8988T (cell line): ENCODE measurements around the gene LRRC10B.

Experiments
- DNase-seq: peaks from one replicate; pipeline ENCODE4 v3.0.0; 2011

LRRC10B gene

GRCh38 chr11:61510166-61510919, 1.8 kb downstream of the LRRC10B start:
- no peak for DNase-seq

DNA sequence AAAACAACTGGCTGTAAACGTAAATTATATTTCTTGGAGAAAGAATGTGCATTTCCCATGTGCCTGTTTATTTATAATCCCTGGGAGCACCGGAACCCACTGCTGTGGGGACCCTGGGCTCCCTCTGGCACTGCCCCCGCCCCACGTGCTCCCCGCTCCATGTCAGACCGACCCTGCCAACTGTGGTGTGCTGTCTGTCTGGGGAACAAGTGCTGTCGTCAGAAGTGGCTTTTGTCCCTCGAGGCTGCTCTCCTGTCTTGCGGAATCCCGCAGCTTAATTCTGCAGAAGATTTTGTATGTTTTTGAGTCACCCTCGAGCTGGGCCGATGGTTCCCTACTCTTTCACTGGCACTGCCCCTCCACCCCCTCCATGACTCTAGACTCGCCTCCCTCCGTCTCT, 2.4 kb downstream of the LRRC10B start:
- DNase-seq: no peak

- no peak for DNase-seq
These were observed 2.8 kb downstream of the LRRC10B start for GRCh38 chr11:61511383-61511782.

DNA sequence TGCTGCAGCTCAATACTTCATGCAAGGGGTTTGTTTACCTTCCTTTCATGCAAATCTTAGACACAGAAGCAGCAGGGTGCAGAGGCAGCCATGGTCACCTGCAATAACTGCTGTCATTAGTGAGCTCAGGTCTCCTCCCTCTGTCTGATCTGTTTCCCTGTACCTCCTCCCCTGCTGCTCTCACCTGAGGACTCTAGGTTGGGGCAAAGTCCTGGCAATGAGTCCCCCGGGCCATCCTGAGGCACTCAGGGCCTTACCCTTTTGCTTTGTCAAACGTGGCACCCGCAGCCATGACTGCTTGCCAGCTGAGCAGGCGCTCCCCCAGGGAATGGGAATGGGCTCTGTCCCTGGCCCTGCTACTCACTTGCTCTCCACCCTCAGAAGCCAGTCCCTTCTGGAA, 3.9 kb downstream of the LRRC10B start:
- no peak for DNase-seq

DNA sequence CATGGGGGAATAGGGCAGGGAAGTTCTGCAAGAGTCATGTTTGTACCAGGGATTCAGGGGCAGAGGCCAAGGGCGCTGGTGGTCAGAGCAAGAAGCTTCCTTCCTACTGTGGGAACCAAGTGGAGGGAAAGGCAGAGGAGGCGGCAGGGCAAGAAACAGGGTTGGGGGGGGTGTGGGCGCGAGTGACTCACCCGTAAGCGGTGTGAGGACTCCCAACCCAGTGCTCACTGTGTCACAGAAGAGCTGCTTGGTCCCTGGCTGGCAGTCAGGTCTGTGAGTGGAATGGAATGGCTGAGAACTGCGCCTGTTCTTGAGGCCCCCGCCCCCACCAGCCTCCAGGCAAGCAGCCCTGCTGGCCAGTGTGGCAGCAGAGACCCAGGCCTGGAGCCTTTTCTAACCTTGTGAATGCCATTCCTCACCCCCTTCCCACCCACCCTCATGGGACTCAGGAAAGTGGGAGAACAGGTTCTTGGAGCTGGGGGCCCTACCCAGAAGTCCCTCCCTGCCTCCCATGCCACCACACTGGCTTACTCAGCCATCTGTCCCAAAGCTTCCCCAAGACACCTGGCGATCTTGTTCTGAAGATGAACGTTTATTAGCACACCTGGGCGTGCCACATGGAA, 4.7 kb downstream of the LRRC10B start:
- DNase-seq: no peak

DNA sequence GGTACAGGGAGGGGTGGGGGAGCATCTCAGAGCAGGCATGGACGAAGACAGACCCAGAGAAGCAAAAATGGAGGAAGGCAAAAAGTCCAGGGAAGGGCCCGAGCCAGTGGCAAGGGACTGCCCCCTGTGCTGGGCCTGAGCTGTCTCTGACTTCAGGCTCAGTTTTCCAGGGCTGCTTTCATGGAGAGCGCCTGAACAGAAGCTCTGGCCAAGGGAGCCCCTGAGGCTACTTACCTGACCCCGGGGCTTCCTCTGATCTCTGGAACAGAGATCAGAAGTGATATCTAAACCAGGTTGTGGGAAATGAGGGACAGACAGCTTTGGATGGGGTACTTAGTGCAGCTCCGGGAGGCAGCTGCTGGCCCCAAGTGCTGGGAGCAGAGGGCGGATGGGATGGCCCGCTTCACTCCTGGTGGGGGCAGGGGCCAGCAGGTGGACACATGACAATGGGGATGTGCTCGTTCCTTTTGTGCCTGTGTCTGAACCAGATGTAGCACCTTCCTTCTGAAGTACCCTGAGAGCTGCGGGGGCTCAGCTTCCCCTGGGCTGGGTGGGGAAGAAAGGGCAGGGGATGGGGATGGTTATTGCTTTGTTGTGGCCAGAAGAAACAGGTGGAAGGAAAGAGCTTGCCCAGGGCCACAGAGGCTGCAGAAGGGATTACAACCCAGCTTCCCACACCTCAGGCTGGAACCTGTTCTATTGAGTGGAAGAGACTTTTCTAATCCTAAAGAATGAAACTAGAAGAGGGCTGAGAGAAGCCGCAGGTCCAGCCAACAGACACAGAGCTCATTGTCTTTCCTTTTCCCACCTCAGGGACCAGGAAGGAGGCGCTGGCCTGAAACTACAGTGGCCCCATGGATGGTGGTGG, 5.7 kb downstream of the LRRC10B start:
- DNase-seq: no peak

- no peak for DNase-seq
These were observed 7.1 kb downstream of the LRRC10B start for GRCh38 chr11:61515686-61516085.

- DNase-seq: no peak
These were observed 7.6 kb downstream of the LRRC10B start for GRCh38 chr11:61516191-61516590.

DNA sequence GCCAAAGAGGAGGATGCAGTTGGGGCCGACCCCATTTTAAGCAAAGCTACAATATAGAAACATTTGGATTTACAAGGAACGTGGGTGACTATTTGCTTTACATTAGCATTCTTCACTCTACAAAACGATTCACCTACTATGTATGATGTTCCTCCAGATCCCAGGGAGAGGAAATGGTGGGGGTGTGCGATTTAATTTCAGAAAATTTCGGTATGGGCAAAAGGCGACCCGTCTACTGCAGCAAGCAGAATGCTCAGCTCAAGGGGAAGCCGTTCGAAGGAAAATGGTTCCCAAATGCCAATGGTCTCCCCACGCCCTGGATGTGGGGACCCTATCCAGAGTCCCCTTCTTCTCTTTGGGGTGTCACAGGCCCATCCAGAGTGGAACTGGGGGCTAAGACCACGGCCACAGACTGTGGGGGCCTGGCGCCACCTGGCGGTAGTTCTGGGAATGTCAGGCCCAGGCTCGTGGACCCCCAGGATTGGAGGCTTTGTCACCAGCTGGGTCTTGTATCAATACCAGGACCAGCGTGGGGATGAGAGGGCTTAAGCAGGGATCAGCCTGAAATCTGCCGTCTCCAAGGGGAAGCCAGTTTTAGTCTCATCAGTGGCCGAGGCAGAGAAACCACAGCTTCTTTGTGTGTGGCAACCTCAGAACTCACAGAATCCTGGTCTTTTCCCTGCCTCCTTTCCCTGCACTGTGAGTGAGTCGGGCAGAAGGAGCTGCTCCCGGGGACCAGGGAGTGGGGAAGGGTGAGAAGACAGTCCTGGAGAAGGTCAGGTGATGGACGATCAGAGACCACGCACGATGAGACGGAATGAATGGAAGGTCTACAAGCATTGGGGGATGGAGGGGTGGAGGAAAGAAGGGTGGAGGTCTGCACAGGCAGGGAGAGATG, 8.4 kb downstream of the LRRC10B start:
- peak; percentile 97 for DNase-seq

DNA sequence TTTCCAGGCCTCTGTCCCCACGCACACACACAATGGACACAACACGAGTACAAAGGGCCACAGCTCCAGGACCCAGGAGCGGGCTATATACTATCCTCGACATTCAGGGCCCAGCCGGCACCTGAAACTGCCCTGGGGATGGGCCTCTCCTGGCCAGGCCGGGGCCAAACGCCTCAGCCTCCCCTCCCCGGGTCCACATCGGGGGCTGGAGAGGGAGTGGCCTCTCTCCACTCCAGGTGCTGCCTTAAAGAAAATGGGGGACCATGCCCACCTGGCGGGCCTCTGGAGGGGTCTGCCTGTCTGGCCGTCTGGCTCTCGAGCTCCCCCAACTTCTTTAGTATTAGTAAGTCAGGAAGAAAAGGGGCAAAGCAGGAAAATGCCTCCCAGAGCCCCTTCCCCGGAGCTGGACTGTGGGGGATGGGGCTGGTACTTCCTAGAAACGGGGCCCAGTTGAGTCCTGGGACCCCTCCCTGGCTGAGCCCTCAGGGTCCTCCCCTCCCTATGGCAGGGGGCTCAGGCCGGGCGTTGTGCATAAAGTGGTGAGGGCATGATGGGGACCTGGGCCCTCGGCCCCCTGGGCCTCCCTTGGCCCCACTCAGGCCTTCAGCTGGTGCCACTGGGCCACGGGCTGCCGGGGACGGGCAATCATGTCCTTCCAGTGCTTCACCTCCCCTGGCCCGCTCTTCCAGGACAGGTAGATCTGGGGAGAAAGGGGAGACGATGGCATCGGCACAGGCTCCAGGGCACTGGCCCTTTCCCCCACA, 9.7 kb downstream of the LRRC10B start:
- DNase-seq: no peak

GRCh38 chr11:61522881-61523280, 14.3 kb downstream of the LRRC10B start:
- DNase-seq: no peak

DNA sequence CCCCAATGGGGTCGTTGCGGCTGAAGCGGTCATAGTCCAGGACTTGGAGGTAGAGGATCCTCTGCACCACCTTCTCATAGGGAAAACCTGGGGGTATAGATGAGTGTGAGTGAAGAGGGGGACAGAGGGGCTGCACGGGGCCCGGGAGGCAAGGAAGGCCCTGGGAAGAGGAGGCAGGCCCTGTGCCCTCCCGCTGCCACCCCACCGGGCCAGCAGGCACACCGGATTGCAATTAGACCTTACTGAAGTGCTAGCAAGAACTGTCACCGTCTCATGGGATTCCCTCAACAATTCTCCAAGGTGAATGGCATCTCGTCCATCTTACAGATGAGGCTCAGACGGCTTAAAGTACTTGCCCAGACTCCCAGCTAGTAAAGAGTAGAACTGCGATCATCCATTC, 15.9 kb downstream of the LRRC10B start:
- no peak for DNase-seq

GRCh38 chr11:61524963-61525587, 16.5 kb downstream of the LRRC10B start:
- no peak for DNase-seq

GRCh38 chr11:61526229-61526628, 17.7 kb downstream of the LRRC10B start:
- no peak for DNase-seq

GRCh38 chr11:61526956-61527731, 18.6 kb downstream of the LRRC10B start:
- no peak for DNase-seq

- no peak for DNase-seq
These were observed 19.6 kb downstream of the LRRC10B start for GRCh38 chr11:61528114-61528513.

DNA sequence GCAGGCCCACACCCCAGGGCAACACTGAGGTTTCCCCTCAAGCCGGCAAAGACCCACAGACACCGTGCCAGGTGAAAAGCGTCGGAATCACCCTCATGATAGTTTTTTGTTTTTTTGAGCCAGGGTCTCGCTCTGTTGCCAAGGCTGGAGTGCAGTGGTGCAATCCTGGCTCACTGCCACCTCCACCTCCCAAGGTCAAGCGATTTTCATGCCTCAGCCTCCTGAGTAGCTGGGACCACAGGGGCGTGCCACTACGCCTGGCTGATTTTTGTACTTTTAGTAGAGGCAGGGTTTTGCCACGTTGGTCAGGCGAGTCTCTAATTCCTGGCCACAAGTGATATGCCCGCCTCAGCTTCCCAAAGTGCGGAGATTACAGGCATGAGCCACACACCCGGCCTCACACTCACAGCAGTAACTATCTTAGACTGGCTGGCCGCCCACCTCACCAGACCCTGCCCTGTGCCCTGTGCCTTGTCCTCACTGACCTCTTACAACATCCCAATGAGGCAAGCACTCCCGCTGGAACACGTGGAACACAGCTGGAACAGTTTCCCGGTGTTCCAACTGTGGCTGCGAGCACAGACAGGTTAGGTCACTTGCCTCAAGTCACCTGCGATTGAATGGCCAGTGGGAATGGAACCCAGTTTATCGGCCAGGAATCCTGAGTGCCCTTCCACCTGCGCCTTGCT, 21.1 kb downstream of the LRRC10B start:
- DNase-seq: no peak

GRCh38 chr11:61531044-61531443, 22.5 kb downstream of the LRRC10B start:
- DNase-seq: no peak

DNA sequence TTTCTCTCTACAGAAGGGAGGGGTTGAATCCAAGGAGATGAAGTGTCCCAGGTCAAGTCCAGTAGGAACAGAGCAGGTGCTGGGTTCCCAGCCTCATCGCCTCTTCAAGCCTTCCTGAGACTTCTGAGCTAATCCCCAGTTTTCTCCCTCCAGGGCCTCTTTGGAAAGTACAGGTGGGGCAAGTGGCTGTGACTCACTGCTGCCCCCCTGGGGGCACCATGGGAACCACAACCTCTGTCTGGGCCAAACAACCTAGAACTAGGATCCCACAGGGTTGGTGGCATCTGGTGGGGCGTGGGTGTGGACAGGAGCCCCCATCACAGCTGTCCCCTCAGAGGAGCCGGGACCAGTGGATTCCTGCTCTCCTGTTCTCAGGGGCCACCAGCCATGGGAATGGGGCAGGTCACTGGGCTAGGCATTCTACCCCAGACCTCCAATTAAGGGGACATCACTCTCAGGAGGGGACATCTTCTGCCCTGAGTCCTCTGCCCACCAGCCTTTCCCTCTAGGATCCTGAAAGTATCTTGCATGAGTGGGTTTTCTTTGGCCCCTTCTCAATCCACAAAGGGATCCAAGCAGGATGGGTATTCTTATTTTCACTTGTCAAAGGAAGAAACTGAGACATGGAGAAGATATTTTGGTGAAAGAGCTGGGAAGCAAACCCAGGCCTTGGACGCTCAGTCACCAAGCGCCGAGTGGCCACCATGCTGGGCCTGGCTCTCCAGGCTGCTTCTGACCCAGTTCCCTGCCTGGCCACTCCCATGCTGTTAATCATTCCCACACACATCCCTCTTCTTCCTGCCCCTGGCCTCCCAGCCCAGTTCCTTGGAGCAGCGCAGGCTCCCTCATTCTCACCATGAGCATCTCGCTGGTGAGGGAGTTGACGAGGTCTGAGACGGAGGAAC, 23.8 kb downstream of the LRRC10B start:
- peak; percentile 98 for DNase-seq
